Skin epidermis (tissue), 12 donors: ENCODE results near the gene NLGN2.
"Not testable (repeated sequence)": the region's sequence is repeated elsewhere in the genome, so short reads cannot be mapped to it uniquely, and the experiment has no call there.

Experiments used
- H3K27ac ChIP-seq, 21 experiments: fragments of 200-600 bp; sonication (generic) in 11 of 21; one replicate each; pipeline ENCODE4 v1.5.0; 2020; ENCODE audit warnings: mild to moderate bottlenecking in 3 of 21, inconsistent platforms in 2 of 21, moderate library complexity in 2 of 21
- H3K4me3 ChIP-seq, 7 experiments: fragments of 200-600 bp; sonication (generic) in 2 of 7; one replicate each; pipeline ENCODE4 v1.5.0; 2020; ENCODE audit warnings: inconsistent platforms in 2 of 7, mild to moderate bottlenecking in 2 of 7, moderate library complexity in 1 of 7

NLGN2 gene

DNA sequence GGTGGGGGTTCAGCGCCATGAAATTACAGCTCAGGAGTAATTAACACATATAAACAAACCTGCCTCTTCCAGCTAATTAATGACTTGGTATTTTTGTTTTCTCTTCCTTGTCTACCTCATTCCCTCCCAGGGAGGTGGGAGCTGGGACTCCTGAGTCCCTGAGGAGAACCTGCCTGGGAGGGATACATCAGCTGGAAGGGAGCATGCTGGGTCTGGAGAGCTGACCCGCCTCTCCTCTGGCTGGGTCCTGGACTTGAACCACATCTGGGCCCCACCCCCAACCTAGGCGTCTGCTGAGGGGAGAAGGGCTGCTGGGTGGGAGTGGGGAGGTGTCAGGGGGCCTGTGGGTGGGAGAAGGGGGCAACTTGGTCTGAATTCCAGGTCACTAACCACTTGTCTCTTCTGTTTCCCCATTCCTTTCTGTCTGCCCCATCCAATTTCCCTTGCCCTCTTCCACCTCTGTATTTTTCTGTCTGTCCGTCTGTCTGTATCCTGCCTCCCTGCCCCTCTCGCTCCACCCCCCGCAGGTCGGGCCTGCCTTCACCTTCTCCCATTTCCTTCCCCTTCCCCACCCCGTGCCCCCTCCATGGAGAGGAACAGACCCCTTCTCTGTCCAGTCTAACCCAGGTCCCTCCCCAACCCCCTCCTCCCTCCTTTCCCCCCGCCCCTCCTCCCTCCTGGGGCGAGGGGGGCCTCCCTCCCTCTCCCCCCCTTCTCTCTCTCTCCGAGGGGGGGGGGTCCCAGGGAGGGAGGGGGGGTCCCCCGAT lies at the start of gene NLGN2:
TSS of gene NLGN2 (plus strand) at position 361 of the 767 bp plus-strand sequence. CDS start 411 bp downstream, outside the sequence.
- H3K27ac ChIP-seq, result peak within 1 kb of the TSS in 1 of 21 experiments; percentile 92

DNA sequence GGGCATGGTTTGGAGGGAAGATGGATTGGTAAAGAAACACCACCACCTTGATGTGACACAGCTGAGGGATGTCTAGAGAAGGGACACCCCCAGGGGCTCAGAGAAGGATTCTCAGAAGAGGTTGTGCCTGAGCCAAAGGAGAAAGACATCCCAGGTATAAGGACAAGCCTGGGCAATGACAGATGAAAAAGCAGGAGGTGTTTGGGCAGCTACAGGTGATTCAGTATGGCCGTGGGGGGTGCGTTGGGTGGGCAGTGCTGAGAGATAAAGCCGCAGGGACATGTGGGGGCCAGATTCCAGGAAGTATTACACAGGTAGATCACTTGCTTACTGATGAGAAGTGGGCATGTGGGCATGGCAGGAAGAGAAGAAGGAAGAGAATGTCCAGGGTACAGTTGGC lies 45.7 kb upstream of the NLGN2 start:
- Histone ChIP-seq H3K4me3 (no peak overlapping the region), H3K27ac (no peak overlapping the region)

More for the DNA sequence above, at the start of gene NLGN2:
- H3K4me3 ChIP-seq, result no peak within 1 kb of the TSS

DNA sequence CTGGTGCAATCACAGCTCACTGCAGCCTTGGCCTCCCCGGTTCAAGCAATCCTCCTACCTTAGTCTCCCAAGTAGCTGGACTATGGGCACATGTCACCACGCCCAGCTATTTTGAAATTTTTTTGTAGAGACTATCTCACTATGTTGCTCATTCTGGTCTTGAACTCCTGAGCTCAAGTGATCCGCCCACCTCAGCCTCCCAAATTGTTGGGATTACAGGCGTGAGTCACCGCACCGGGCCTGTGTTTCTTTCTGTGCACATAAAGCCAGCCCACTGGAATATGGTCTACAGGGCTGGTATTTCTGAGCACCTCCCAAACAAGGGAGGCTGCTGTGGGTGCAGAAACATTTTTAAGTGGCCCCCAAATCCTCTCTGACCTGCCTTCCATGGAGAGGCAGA lies 44.3 kb upstream of the NLGN2 start:
- Histone ChIP-seq H3K4me3 (no peak overlapping the region), H3K27ac (peak overlapping the region in 1 of 21 experiments; percentile 13)

DNA sequence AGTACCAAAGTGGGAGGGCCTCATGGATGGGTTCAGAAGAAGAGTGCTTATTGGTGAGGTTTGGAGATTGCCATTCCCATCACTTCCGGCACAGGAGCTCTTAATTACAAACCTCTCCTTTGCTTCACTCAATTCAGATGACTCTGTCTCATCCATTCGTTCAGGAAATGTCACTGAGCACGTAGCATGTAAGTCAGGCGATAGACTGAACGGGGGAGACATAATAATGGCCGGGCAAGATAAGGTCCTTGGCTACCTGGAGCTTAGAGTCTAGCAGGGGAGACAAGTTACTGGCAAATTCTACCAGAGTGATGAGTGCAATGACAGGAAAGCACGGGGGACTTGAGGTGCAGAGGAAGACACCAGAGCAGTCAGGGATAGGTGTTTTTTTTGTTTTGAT lies 41.7 kb upstream of the NLGN2 start:
- H3K4me3 ChIP-seq, H3K27ac ChIP-seq: not testable (repeated sequence)

DNA sequence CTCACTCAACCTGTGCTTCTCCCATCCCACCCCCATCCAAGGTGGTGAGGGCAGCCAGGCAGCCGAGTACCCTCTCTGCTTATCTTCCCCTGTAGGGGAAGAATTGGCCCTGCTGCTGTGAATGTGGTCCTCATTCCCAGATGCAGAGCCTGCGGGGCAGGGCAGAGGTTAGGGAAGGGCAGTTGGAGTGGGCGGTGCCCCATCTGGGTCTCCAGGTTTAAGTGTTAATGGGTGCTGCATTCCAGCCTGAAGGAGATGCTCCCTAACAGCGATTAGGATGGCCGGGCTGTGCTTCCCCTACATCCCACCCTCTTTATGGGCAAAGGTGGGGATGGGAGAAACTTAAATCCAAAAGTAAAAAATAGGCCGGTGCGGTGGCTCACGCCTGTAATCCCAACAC lies 40.6 kb upstream of the NLGN2 start:
- no peak overlapping the region for H3K4me3 ChIP-seq
- H3K27ac ChIP-seq, result no peak overlapping the region

DNA sequence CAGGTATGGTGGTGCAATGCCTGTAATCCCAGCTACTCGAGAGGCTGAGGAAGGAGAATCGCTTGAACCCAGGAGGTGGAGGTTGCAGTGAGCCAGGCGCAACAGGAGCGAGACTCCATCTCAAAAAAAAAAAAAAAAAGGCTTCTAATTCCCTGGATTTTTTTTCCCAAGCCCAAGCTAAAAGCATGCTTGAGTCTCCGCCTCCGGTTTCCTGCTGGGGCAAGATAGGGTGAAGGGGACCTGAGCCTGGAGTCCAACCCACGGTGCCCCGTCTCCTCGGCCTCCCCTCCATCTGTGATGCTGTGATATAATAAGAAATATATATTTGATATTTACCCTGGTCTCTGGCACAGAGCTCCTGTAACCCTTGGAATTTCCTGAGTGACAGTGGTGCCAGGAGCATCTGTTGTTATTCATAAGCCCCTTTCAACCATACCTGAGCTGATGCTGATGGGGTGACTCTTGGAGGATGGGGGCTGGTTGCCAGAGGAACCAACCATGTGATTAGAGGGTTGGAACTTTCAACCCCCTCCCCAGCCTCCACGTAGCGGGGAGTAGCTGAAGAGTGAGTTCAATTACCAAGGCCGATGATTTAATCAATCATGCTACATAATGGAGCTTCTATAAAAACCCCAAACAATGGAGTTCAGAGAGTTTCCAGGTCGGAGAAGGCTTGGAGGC lies 39.6 kb upstream of the NLGN2 start:
- Histone ChIP-seq H3K4me3 (no peak overlapping the region), H3K27ac (no peak overlapping the region)

DNA sequence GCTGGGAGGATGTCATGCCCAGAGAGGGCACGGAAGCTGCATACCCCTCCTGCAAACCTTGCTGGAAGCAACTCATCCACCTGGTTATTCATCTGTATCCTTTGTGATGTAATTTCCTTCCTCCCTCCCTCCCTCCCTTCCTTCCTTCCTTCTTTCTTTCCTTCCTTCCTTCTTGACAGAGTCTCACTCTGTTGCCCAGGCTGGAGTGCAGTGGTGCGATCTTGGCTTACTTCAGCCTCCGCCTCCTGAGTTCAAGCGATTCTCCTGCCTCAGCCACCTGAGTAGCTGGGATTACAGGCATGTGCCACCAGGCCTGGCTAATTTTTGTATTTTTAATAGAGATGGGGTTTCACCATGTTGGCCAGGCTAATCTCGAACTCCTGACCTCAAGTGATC lies 39.0 kb upstream of the NLGN2 start:
- not testable (repeated sequence) for H3K4me3 ChIP-seq, H3K27ac ChIP-seq

DNA sequence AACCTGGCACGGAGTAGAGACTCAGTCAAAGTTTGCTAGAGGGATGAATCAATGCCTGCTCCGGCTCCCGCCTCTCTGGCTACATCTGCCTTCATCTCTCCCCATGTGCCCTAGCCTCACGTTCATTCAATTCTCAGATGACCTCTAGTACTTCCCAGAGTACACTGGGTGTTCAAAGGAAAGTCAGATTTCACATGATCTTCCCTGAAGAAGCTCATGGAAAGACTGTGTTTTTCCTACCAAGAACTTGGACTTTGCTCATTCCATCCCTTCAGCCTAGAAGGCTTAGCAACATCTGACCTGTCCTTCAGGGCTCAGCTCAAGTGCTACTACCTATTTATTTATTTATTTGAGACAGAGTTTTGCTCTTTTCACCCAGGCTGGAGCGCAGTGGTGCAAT lies 37.8 kb upstream of the NLGN2 start:
- no peak overlapping the region for H3K4me3 ChIP-seq
- H3K27ac ChIP-seq, result no peak overlapping the region

DNA sequence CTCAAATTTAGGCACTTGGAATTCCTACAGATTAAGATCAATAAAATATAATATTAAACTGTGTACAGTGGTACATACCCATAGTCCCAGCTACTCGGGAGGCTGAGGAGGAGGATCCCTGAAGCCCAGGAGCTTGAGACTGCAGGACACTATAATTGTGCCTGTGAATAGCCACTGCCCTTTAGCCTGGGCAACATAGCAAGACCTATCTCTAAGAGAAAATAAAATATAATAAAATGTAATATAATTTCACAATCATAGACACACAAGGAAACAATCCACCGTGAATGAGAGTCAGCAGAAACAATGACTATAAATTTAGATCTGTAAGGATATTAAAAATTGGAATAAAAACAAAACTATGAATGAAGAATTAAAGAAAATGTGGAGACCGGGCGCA lies 36.8 kb upstream of the NLGN2 start:
- Histone ChIP-seq H3K27ac (no peak overlapping the region), H3K4me3 (no peak overlapping the region)

DNA sequence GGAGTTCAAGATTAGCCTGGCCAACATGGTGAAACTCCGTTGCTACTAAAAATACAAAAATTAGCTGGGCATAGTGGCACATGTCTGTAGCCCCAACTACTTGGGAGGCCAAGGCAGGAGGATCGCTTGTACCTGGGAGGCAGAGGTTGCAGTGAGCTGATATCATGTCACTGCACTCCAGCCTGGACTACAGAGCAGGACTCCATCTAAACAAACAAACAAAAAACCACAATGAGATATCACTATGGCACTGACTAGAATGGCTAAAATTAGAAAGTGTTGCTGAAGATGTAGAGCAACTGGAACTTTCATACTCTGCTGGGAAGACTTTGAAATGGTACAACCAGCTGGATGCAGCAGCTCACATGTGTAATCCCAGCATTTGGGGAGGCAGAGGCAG lies 33.3 kb upstream of the NLGN2 start:
- Histone ChIP-seq H3K27ac (no peak overlapping the region), H3K4me3 (no peak overlapping the region)

DNA sequence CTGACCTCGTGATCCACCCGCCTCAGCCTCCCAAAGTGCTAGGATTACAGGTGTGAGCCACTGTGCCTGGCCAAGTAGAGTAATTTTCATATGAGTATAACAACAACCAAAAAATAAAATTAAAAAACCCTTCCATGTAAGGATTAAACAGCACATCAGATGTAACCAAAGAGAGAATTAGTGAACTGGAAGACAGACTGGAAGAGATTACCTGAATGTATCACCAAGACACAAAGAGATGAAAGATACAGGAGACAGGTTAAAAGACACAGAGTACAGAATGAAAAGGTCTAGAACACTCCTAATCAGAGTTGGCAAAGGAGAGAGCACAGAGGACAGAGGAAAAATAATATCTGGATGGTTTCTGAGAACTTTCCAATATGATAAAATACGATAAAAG lies 28.5 kb upstream of the NLGN2 start:
- no peak overlapping the region for H3K4me3 ChIP-seq
- H3K27ac ChIP-seq, result no peak overlapping the region

DNA sequence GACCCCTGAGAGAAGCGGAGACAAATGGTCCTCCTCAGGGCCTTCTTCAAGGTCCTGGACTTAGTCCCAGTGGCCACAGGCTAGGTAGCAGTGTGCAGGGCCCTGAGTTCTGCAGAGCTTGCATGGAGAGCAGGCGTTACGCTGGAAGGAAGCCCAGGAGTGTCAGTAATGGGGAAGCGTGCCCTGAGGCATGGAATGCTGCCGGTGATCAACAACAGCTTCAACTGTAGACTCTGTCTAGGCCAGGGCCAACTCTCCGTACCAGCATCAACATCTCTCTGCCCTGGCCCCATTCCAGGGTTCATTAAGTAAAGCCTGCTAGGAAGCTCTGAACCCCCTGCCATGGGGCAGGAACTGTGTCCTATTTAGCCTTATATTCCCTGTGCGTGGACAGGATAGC lies 27.3 kb upstream of the NLGN2 start:
- Histone ChIP-seq H3K27ac (peak overlapping the region in 16 of 21 experiments; percentile 6 to 85 (median 76)), H3K4me3 (peak overlapping the region; percentile 36 to 55 (median 41))

DNA sequence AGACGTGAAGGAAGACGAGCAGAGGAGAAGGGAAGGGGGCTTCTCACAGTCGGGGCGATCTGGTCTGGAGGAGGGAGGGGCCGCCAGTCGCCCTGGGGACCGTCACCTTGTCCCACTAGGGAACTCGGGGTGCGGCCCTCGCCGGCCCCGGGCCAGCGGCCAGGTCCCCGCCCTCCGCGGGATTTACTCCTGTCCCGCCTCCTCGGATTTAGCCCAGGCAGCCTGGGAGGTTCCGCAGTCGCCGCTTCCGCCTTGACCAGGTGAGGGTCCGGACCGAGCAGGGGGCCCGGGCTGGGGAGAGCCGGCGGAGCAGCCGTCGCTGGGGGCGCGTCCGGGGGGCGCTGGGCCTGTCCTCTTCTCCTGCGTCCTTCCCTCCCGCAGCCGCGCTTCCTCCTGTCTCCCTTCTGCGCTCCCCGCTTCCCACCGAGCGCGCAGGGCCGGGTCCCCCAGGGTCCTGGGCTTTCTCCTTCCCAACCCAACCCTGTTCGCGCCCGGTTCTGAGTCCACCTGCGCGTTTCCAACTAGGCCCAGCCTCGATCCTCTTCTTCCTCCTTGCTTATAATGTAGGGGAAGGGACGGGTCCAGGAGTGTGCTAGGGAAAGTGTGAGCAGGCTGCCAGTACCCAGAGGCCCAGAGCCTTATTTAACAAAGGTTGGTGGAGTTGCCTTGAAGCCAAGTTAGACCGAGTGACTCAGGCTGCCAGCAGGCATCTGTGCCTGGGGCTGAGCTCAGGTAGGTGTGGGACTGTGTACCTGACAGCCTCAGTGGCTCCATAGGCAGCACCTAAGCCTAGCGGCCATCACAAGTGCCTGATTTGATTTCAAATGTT lies 26.6 kb upstream of the NLGN2 start, which contains the start of gene TNK1:
TSS of gene TNK1 (plus strand) at position 235 of the 829 bp plus-strand sequence. CDS start 1,838 bp downstream, outside the sequence.
- H3K4me3 ChIP-seq, result peak within 1 kb of the TSS; percentile 36 to 55 (median 41)
- peak within 1 kb of the TSS in 20 of 21 experiments; percentile 5 to 85 (median 72) for H3K27ac ChIP-seq

DNA sequence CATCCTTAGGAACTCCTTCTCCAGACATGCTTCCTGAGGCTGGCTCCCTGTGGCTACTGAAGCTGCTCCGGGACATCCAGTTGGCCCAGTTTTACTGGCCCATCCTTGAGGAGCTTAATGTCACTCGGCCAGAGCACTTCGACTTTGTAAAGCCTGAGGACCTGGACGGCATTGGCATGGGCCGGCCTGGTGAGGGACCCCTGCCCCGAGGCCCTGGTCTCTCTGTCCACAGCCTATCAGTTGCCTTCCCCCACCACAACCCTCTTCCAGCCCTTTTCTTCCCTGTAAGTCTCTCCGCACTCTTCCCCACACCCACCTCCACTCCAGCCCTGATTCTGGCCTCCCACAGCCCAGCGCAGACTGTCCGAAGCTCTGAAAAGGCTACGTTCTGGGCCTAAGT lies 24.7 kb upstream of the NLGN2 start:
- peak overlapping the region in 1 of 21 experiments; percentile 54 for H3K27ac ChIP-seq
- H3K4me3 ChIP-seq, result no peak overlapping the region

DNA sequence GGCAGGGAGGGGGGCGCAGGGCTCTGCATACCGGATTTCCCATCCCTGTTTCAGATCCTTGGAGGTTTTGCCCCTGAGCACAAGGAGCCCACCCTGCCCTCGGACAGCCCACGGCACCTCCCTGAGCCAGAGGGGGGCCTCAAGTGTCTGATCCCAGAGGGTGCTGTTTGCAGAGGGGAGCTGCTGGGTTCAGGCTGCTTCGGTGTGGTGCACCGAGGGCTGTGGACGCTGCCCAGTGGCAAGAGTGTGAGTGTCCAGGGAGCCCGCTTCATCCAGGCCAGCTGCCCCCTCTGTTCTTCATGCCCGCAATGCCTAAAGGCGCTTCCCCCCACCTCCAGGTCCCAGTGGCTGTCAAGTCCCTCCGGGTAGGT lies 24.3 kb upstream of the NLGN2 start:
- peak overlapping the region in 2 of 7 experiments; percentile 27 to 36 for H3K4me3 ChIP-seq
- H3K27ac ChIP-seq, result peak overlapping the region in 4 of 21 experiments; percentile 28 to 60 (median 46)

DNA sequence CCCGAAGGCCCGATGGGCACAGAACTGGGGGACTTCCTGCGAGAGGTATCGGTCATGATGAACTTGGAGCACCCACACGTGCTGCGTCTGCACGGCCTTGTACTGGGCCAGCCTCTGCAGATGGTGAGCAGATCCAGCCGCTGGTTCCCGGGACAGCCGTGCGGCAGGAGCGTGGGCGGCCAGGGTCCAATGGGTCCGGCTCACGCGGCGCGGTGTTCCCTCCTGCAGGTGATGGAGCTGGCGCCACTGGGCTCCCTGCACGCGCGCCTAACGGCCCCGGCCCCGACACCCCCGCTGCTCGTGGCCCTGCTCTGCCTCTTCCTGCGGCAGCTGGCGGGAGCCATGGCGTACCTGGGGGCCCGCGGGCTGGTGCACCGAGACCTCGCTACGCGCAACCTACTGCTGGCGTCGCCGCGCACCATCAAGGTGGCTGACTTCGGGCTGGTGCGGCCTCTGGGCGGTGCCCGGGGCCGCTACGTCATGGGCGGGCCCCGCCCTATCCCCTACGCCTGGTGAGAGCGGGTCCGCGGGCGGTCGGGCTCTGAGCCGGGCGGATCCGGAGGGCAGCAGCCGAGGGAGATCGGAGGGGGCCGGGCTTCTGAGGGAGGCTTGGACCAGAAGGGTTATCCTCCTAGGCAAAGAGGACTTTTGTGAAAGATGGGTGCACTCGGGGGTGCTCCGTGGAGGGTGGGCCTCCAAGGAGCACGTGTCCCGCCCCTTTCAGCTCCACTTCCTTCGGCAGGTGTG lies 23.7 kb upstream of the NLGN2 start:
- Histone ChIP-seq H3K4me3 (peak overlapping the region; percentile 7 to 36 (median 27)), H3K27ac (peak overlapping the region in 11 of 21 experiments; percentile 1 to 76 (median 49))

DNA sequence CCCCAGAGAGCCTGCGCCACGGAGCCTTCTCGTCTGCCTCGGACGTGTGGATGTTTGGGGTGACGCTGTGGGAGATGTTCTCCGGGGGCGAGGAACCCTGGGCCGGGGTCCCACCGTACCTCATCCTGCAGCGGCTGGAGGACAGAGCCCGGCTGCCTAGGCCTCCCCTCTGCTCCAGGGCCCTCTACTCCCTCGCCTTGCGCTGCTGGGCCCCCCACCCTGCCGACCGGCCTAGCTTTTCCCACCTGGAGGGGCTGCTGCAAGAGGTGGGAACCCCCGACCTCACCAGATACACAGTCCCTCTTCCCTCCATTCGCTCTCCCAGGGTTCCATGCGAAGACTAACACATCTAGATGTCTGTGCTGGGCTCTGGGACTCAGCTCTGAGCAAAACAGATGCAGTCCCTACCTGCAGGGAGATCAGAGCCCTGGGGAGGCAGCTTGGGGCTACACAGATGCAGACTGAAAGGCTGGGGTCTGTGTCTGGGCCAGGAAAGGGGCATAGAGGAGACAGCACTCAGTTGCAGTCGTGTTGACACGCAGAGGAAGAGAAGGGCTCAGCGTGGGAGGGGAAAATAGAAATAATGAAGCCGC lies 23.1 kb upstream of the NLGN2 start:
- peak overlapping the region in 9 of 21 experiments; percentile 1 to 76 (median 49) for H3K27ac ChIP-seq

DNA sequence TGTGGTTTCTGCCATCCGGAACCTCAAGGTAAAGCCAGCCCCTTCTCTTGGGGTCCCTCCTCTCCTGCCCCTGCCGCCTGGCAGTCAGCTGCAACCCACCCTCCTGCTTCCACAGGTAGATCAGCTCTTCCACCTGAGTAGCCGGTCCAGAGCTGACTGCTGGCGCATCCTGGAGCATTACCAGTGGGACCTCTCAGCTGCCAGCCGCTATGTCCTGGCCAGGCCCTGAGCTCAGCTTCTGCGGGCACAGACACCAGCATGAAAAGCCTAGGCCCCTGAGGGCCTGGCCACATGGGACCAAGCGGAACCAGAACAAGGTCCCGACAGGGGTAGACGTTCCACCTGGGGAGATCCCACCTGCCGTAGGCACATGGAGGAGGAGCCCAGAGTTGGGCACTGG lies 18.8 kb upstream of the NLGN2 start:
- Histone ChIP-seq H3K27ac (no peak overlapping the region), H3K4me3 (no peak overlapping the region)

More for the DNA sequence above, 23.1 kb upstream of the NLGN2 start:
- H3K4me3 ChIP-seq, result peak overlapping the region; percentile 7 to 36 (median 27)
